Transverse colon (tissue), 4 donors: ENCODE data around the gene ZNF672. TPM values are rescaled to one million over a fixed set of nuclear protein-coding genes. Genes with fewer than 3 reads are reported as not detected.
"Not testable (repeated sequence)": the region's sequence is repeated elsewhere in the genome, so short reads cannot be mapped to it uniquely, and the experiment has no call there.

Experiments used
- DNase-seq: peaks from one replicate; pipeline ENCODE4 v3.0.0-alpha.2; 2019
- H3K27ac ChIP-seq, 4 donors: fragments of 200-600 bp; sonication (generic); 2 replicates each; pipeline ENCODE4 v1.5.1; 2016 to 2018; ENCODE audit warnings: inconsistent platforms in 4 of 4
- H3K27me3 ChIP-seq: fragments of 200-600 bp; sonication (generic); 2 replicates; pipeline ENCODE4 v1.5.1; 2017; ENCODE audit warnings: inconsistent platforms
- H3K36me3 ChIP-seq, 4 donors: fragments of 200-600 bp; sonication (generic); 2 replicates each; pipeline ENCODE4 v1.5.1; 2017 to 2019; ENCODE audit warnings: inconsistent platforms in 4 of 4
- H3K4me1 ChIP-seq, 4 donors: fragments of 200-600 bp; sonication (generic); 2 replicates each; pipeline ENCODE4 v1.5.1; 2017 to 2020; ENCODE audit warnings: inconsistent platforms in 4 of 4
- H3K4me3 ChIP-seq, 4 donors: fragments of 200-600 bp; sonication (generic); 1 replicate in 1 of 4; 2 replicates in 3 of 4; pipeline versions ENCODE4 v1.5.1 to v1.6.1; 2017 to 2019; ENCODE audit warnings: inconsistent platforms in 4 of 4
- H3K9me3 ChIP-seq, 2 donors: fragments of 200-600 bp; sonication (generic); 2 replicates each; pipeline ENCODE4 v1.5.1; 2017 to 2019; ENCODE audit warnings: inconsistent platforms in 2 of 2
- EP300 ChIP-seq: sonication (generic); formaldehyde crosslinking; IDR thresholded peaks from one replicate; pipeline ENCODE4 v1.6.1; 2017; ENCODE audit warnings: antibody characterized with exemption, low read depth
- POLR2A ChIP-seq: fragments of 450-650 bp; IDR thresholded peaks from one replicate; pipeline ENCODE4 v1.6.1; 2016; ENCODE audit warnings: antibody characterized with exemption, mild to moderate bottlenecking, moderate library complexity
- POLR2AphosphoS5 ChIP-seq, 3 donors: sonication (generic); formaldehyde crosslinking; IDR thresholded peaks; one replicate each; pipeline ENCODE4 v1.6.1; 2016; ENCODE audit warnings: antibody characterized with exemption in 3 of 3
- WGBS, 2 donors: methylation state at CpG; one replicate each; pipeline ENCODE4 v1.1.5; 2018; ENCODE audit warnings: low coverage in 1 of 2; 5-methylcytosine and 5-hydroxymethylcytosine counted together
- in situ Hi-C, 4 donors: fragments of 200-750 bp; cut with MboI; loops; one replicate each; pipeline versions ENCODE4 v1.15.0 to v1.15.1; 2017; ENCODE audit warnings: low sequenced_read_pairs in 3 of 4, low pct_ligation_motif_present in 1 of 4, low pct_unique_long_range_greater_than_20kb in 1 of 4
- intact Hi-C: fragments of 100-400 bp; cut with DNase I; formaldehyde crosslinking; loops from one replicate; pipeline ENCODE4 v1.15.1; 2023; ENCODE audit warnings: low total_unique reads
- total RNA-seq, 4 donors: library from RNA; depleted of rRNA; stranded (reverse); fragments of >200 nt; gene quantifications; one replicate each; pipeline ENCODE4 v1.1.0, GENCODE V29; 2016
- TF ChIP-seq, protein P1 (sequence below), 5 experiments: fragments of 200-600 bp in 3 of 5; fragments of 450-650 bp in 2 of 5; sonication (generic) in 3 of 5; IDR thresholded peaks; 1 replicate in 2 of 5; 2 replicates in 3 of 5; pipeline ENCODE4 v1.5.1; 2016 to 2017; ENCODE audit warnings: antibody characterized with exemption in 5 of 5, inconsistent platforms in 3 of 5, mild to moderate bottlenecking in 2 of 5, moderate library complexity in 1 of 5

Gene ZNF672
- total RNA-seq, 4 donors from 2014 or later: 34.8 to 53.1 (median 44.7) TPM

DNA sequence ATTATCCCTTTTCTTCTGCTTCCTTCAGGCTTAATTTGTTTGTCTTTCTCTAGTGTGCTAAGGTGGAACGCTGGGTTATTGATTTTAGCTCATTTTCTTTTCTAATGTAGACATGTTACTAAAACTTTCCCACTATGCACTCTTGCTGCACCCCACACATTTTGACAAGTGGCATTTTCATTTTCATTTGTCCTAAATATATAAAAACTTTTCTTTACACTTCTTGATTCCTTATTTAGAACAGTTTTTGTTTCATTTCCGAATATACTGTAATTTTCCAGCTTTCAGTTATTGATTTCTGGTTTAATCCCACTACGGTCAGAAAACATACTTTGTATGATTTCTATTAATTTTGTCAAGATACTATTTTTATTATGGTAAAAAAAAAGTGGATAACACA, 37.6 kb upstream of the ZNF672 start:
- DNase-seq: no peak
- H3K4me3 ChIP-seq: no peak overlapping the region
- intact Hi-C loops (no loop called here), in situ Hi-C loops (no loop called here)
- 71 to 77% methylated on average over 3 of the region's 3 CpGs for WGBS, 2 donors
- TF ChIP-seq EP300: no peak
- TF ChIP-seq POLR2A: no peak
- TF ChIP-seq, protein P1, sequence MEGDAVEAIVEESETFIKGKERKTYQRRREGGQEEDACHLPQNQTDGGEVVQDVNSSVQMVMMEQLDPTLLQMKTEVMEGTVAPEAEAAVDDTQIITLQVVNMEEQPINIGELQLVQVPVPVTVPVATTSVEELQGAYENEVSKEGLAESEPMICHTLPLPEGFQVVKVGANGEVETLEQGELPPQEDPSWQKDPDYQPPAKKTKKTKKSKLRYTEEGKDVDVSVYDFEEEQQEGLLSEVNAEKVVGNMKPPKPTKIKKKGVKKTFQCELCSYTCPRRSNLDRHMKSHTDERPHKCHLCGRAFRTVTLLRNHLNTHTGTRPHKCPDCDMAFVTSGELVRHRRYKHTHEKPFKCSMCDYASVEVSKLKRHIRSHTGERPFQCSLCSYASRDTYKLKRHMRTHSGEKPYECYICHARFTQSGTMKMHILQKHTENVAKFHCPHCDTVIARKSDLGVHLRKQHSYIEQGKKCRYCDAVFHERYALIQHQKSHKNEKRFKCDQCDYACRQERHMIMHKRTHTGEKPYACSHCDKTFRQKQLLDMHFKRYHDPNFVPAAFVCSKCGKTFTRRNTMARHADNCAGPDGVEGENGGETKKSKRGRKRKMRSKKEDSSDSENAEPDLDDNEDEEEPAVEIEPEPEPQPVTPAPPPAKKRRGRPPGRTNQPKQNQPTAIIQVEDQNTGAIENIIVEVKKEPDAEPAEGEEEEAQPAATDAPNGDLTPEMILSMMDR (IDR thresholded peaks at IDR 0.05): no peak
- no peak for TF ChIP-seq POLR2AphosphoS5 (IDR thresholded peaks at IDR 0.05)
- no peak overlapping the region for H3K27ac ChIP-seq
- H3K9me3 ChIP-seq: peaks cover 0 to 1% of the 10 kb centered on the region in 2 donors
- H3K27me3 ChIP-seq: no peaks in the 10 kb centered on the region
- no peaks in the 10 kb centered on the region for H3K36me3 ChIP-seq
- peaks cover 0 to 17% (median 13%) of the 10 kb centered on the region in 4 donors for H3K4me1 ChIP-seq

DNA sequence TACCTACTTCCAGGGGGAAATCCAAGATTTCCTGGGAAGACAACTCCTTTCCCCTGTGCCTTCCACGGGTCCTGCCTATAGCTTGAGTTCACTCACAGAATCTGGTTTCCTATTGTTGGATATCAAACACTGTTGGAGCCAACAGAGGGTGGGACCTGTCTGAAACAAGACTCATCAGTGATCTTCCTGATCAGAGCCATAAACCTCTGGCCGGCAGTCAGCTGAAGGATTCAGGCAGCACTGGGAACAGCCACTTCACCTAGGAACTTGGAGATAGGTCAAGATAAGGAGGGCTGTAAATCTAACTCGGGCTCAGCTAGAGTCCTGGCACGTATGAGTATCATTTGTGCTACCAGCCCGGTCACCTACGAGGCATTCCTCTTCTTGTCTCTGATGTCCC, 35.6 kb upstream of the ZNF672 start:
- no peak for TF ChIP-seq EP300
- peak in 1 of 3 donors; percentile 50 for TF ChIP-seq POLR2AphosphoS5 (IDR thresholded peaks at IDR 0.05)
- Histone ChIP-seq H3K9me3 (no peaks in the 10 kb centered on the region), H3K27me3 (no peaks in the 10 kb centered on the region), H3K27ac (peak overlapping the region; percentile 26 to 47 (median 38)), H3K4me3 (no peak overlapping the region), H3K4me1 (peaks cover 9 to 36% (median 23%) of the 10 kb centered on the region in 4 donors), H3K36me3 (no peaks in the 10 kb centered on the region)
- 41% methylated on average over 6 of the region's 6 CpGs; no CpG with 5 or more reads in 1 of the 2 donors for WGBS, 2 donors
- in situ Hi-C loops: no loop called here
- DNase-seq: peak; percentile 74
- intact Hi-C loops: no loop called here

DNA sequence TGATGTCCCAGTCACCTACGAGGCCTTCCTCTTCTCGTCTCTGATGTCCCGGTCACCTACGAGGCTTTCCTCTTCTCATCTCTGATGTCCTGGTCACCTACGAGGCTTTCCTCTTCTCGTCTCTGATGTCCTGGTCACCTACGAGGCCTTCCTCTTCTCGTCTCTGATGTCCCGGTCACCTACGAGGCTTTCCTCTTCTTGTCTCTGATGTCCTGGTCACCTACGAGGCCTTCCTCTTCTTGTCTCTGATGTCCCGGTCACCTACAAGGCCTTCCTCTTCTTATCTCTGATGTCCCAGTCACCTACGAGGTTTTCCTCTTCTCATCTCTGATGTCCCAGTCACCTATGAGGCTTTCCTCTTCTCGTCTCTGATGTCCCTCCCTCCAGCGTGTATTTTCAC, 34.5 kb upstream of the ZNF672 start:
- H3K4me3 ChIP-seq, in situ Hi-C loops, H3K9me3 ChIP-seq, intact Hi-C loops, H3K27me3 ChIP-seq, H3K36me3 ChIP-seq, DNase-seq: not testable (repeated sequence)
- H3K4me1 ChIP-seq: peaks cover 9 to 36% (median 23%) of the 10 kb centered on the region in 4 donors
- 87 to 88% methylated on average over 15 of the region's 15 CpGs for WGBS, 2 donors
- peak overlapping the region in 1 of 4 donors; percentile 31 for H3K27ac ChIP-seq

DNA sequence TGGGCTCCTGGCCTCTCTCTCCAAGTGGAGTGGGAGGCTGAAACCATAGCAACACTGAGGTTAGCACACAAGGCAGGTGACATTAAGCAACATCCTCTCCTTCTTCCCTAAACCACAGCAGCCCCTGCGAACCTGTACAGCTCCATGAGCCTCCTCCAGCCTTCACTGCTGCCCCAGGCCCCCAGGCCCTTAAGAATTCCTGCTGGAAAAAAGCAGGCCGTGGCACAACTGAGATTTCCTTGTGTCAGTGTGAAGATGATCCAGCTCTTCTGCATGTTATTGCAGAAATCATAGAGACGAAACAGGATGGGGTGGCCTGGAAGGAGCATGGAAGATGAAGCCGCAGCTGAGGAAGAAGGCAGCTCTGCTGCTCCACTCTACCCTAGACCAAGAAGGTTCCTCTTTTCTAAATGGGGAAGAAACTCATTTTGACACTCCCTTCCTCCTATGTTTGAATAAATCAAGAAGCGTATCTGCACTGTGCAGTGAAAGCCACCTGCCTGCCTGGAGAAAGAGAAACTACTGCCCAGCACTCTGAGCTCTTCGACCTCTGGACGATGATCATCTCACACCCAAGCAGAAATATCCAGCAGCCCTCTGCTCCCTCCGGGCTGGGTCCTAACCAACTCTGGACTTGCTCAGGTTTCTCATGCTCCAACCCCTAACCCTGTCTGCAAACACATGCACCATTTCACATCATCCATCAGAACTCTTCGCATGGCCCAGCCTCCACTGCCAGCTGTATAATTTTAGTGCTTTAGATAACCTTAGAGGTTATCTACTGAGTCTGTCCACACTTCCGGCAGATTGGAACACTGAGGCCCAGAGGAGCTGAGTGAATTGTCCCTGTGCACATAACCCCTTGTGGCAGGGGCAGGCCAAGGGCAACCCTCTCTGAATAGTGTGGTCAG, 33.0 kb upstream of the ZNF672 start:
- Histone ChIP-seq H3K4me1 (peaks cover 9 to 36% (median 21%) of the 10 kb centered on the region in 4 donors), H3K4me3 (peak overlapping the region in 1 of 4 donors; percentile 13), H3K9me3 (no peaks in the 10 kb centered on the region), H3K27ac (peak overlapping the region; percentile 31 to 68 (median 68)), H3K27me3 (no peaks in the 10 kb centered on the region), H3K36me3 (no peaks in the 10 kb centered on the region)
- in situ Hi-C loops: no loop called here
- intact Hi-C loops: no loop called here
- TF ChIP-seq EP300: no peak
- TF ChIP-seq POLR2A: no peak
- TF ChIP-seq POLR2AphosphoS5 (IDR thresholded peaks at IDR 0.05): peak in 1 of 3 donors; percentile 35
- TF ChIP-seq, protein P1 (IDR thresholded peaks at IDR 0.05): peak in 1 of 5 experiments; percentile 16
- 28 to 47% methylated on average over 6 to 10 of the region's 10 CpGs for WGBS, 2 donors
- DNase-seq: peak; percentile 51

DNA sequence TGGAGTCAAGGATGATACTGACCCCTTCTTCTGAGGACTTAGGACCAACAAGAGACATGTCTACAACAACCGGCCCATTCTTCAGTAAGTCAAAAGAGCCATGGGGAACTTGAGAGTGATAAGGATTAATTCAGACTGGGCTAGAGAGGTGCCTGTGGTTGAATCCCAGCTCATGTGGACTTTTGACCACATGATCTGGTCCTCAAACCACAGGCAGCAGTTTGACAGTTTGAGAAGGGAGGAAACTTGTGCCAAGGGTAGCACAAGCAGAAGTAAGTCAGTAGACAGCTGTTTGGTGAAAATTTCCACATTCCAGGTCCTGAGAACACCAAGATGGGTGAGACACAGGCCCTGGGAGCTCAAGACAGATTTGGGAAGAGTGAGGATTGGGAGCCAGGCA, 32.1 kb upstream of the ZNF672 start:
- intact Hi-C loops: no loop called here
- in situ Hi-C loops: no loop called here
- TF ChIP-seq EP300 (no peak), POLR2A (no peak), POLR2AphosphoS5 (IDR thresholded peaks at IDR 0.05) (no peak)
- TF ChIP-seq, protein P1 (IDR thresholded peaks at IDR 0.05): no peak
- no peaks in the 10 kb centered on the region for H3K36me3 ChIP-seq
- peaks cover 9 to 39% (median 21%) of the 10 kb centered on the region in 4 donors for H3K4me1 ChIP-seq
- H3K27me3 ChIP-seq: no peaks in the 10 kb centered on the region
- no peak for DNase-seq
- H3K9me3 ChIP-seq: no peaks in the 10 kb centered on the region
- no peak overlapping the region for H3K4me3 ChIP-seq
- 88% methylated on average over 1 of the region's 1 CpG; no CpG with 5 or more reads in 1 of the 2 donors for WGBS, 2 donors
- H3K27ac ChIP-seq: peak overlapping the region; percentile 31 to 68 (median 68)
